GM21360 (cell line): ENCODE results near the gene DVL1.
"Not testable (repeated sequence)": the region's sequence is repeated elsewhere in the genome, so short reads cannot be mapped to it uniquely, and the experiment has no call there.

Experiments
- ATAC-seq: cut with Tn5 transposase; IDR thresholded peaks from one replicate; pipeline ENCODE4 v1.9.1; 2021; ENCODE audit warnings: mild to moderate bottlenecking, moderate library complexity; ENCODE audit not compliant: unreplicated experiment

DVL1 gene

GRCh38 chr1:1349256-1350012, at the start of gene DVL1:
DVL1 (minus strand) TSS chr1:1349418; CDS start chr1:1349065, 353 bp downstream.
- ATAC-seq, result peak; percentile 51

- ATAC-seq, result peak; percentile 21
Observed at GRCh38 chr1:1398677-1399186, 49.5 kb upstream of the DVL1 start.

GRCh38 chr1:1397839-1398523, 48.8 kb upstream of the DVL1 start:
- ATAC-seq, result no peak

GRCh38 chr1:1395166-1395565, 45.9 kb upstream of the DVL1 start:
- ATAC-seq, result no peak

GRCh38 chr1:1394116-1394515, 44.9 kb upstream of the DVL1 start:
- no peak for ATAC-seq

GRCh38 chr1:1393428-1393827, 44.2 kb upstream of the DVL1 start:
- ATAC-seq, result no peak

GRCh38 chr1:1393014-1393413, 43.8 kb upstream of the DVL1 start:
- ATAC-seq, result no peak

- ATAC-seq, result no peak
Observed at GRCh38 chr1:1391225-1391624, 42.0 kb upstream of the DVL1 start.

- ATAC-seq, result no peak
Observed at GRCh38 chr1:1390675-1391074, 41.5 kb upstream of the DVL1 start.

- ATAC-seq, result no peak
Observed at GRCh38 chr1:1388078-1388472, 38.9 kb upstream of the DVL1 start.

- no peak for ATAC-seq
Observed at GRCh38 chr1:1387098-1388077, 38.2 kb upstream of the DVL1 start.

- ATAC-seq, result no peak
Observed at GRCh38 chr1:1385931-1386330, 36.7 kb upstream of the DVL1 start.

- not testable (repeated sequence) for ATAC-seq
Observed at GRCh38 chr1:1385339-1385738, 36.1 kb upstream of the DVL1 start.

- no peak for ATAC-seq
Observed at GRCh38 chr1:1381294-1381693, 32.1 kb upstream of the DVL1 start.

GRCh38 chr1:1380860-1381259, 31.6 kb upstream of the DVL1 start:
- ATAC-seq, result no peak

GRCh38 chr1:1377540-1378205, 28.5 kb upstream of the DVL1 start:
- no peak for ATAC-seq

- no peak for ATAC-seq
Observed at GRCh38 chr1:1376551-1377226, 27.5 kb upstream of the DVL1 start.

GRCh38 chr1:1374929-1375662, 25.9 kb upstream of the DVL1 start, which contains the start of gene AURKAIP1:
AURKAIP1 (minus strand) TSS chr1:1375207; CDS start chr1:1374756, 451 bp downstream.
- ATAC-seq, result peak; percentile 83

- peak; percentile 6 for ATAC-seq
Observed at GRCh38 chr1:1374589-1374928, 25.3 kb upstream of the DVL1 start.
